ENCODE results near the gene ATP8B1. TPM values are rescaled to one million over a fixed set of nuclear protein-coding genes. Genes with fewer than 3 reads are reported as not detected.

The ATP8B1 gene
- total and polyA plus RNA-seq, 2 experiments from 2014 or later: 1.7 to 3.0 TPM

- no peak for DNase-seq (ENCODE audit: low spot score)
- ATAC-seq: no peak
- H3K79me2 ChIP-seq (replicated peaks; ENCODE audit: insufficient read depth): no peaks in the 10 kb centered on the region
Measured at GRCh38 chr18:57754577-57755338, 48.4 kb downstream of the ATP8B1 start.

More at GRCh38 chr18:57754577-57755338, 48.4 kb downstream of the ATP8B1 start:
- H3F3A ChIP-seq (replicated peaks; ENCODE audit: low read depth): no peaks in the 10 kb centered on the region
- no peaks in the 10 kb centered on the region for H4K20me1 ChIP-seq (replicated peaks; ENCODE audit: insufficient read depth)
- Mint-ChIP-seq H3K9me3 (no peaks in the 10 kb centered on the region), H3K4me1 (peaks cover 1% of the 10 kb centered on the region; the same call in 2 of the 3 replicates), H3K4me3 (no peak overlapping the region), H3K27me3 (ENCODE audit: insufficient read depth, low read depth, poor library complexity) (no peaks in the 10 kb centered on the region), H3K27ac (no peak overlapping the region), H3K36me3 (ENCODE audit: low read depth) (no peaks in the 10 kb centered on the region; the same call in 1 of the 3 replicates)
- no peak overlapping the region for H3K4me2 ChIP-seq
- no peaks in the 10 kb centered on the region for H3K4me1 ChIP-seq (ENCODE audit: insufficient read depth)
- H3K4me3 ChIP-seq: no peak overlapping the region
- no peak overlapping the region for H3K27ac ChIP-seq (ENCODE audit: low read depth)
- no peak overlapping the region for H2AFZ ChIP-seq
- H3K9me2 ChIP-seq (ENCODE audit: insufficient read depth): 0 out of 2 replicates have a peak, but pooled peaks cover 4% of the 10 kb centered on the region
- no peaks in the 10 kb centered on the region for H3K27me3 ChIP-seq (ENCODE audit: insufficient read depth)
- TF ChIP-seq ETS1 (IDR thresholded peaks at IDR 0.05): no peak
- no peak for TF ChIP-seq ZNF462 (CRISPR knock-in tag; IDR thresholded peaks at IDR 0.05)
- no peak for TF ChIP-seq ZNF331 (CRISPR knock-in tag; IDR thresholded peaks at IDR 0.05; ENCODE audit: low read depth)
- no peak for TF ChIP-seq EZH2 (IDR thresholded peaks at IDR 0.05; ENCODE audit: low read depth, unreplicated experiment)
- TF ChIP-seq CREB1 (CRISPR knock-in tag; IDR thresholded peaks at IDR 0.05; ENCODE audit: low read depth): no peak
- no peak for TF ChIP-seq NANOG (IDR thresholded peaks at IDR 0.05; ENCODE audit: borderline replicate concordance)
- TF ChIP-seq ZNF114 (CRISPR knock-in tag; IDR thresholded peaks at IDR 0.05): no peak
- no peaks in the 10 kb centered on the region for H3K36me3 ChIP-seq (ENCODE audit: insufficient read depth)
